DMS153 (cell line): ENCODE results near the gene TACR1.
"Not testable (repeated sequence)": the region's sequence is repeated elsewhere in the genome, so short reads cannot be mapped to it uniquely, and the experiment has no call there.

Experiments
- DNase-seq: peaks from one replicate; lab custom pipeline; 2025; lab: John Stamatoyannopoulos, UW

Gene TACR1

DNA sequence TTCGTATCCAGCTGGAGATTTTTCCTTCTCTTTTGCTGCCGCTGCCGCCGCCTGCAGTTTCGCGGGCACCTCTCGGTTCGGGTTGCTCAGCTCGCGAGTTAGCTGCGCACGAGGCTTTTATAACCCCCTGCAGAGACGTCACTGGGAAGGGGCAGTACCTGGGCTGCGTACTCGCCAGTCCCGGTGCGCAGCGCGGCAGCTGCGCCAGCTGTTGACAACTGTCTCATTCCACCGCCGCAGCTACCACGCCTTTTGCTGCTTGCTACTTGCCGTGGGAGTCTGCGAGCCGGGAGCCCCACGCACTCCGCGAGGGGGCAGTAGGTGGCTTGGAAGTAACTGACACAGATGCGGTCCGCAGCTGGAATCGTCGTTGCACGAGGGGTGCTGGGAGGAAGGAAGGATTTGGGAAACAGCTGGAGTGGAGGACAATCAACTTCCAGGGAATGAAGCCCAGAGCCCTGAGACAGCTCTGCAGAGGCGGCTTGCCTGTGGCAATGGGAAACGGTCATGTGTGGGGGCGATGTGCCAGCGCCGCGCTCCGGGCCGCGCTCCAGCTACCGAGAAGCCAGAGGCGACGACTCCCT lies at the start of gene TACR1:
Gene TACR1 (minus strand): TSS at position 93 of the 584 bp plus-strand sequence. CDS start 586 bp downstream, outside the sequence.
- peak; percentile 15 for DNase-seq

GRCh38 chr2:75248581-75248980 lies 49.3 kb upstream of the TACR1 start:
- not testable (repeated sequence) for DNase-seq

DNA sequence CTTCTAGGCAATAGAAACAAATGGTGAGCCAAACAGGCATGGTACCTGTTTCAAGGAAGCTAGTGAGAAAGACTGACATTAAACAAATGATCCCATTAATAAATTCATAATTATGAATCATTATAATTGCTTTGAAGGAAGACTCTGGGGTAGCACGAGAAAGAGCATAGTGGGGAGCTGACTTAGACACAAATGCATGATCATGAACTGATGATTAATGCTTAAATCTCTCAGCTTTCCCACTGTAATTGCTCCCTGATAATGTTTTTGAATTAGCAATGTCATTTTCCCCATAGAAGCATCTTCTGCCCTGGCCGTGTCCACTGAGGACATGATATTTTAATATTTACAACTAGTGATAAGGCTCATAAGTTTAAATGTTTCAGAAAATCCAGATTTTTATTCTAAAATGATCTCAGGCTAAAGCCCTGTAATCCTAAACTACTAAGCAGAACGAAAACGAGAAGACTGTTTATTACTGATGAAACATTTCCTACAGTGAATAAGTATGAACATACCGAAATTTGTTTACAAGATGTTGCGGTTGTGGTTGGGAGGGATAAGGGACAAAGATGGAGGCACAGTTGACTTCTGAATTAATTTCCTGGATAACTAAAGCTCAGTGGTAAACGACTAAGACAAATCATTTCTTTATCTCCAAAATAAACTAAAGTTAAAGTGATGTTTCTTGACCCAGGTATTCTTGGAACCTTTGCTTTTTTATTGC lies 47.3 kb upstream of the TACR1 start:
- no peak for DNase-seq

DNA sequence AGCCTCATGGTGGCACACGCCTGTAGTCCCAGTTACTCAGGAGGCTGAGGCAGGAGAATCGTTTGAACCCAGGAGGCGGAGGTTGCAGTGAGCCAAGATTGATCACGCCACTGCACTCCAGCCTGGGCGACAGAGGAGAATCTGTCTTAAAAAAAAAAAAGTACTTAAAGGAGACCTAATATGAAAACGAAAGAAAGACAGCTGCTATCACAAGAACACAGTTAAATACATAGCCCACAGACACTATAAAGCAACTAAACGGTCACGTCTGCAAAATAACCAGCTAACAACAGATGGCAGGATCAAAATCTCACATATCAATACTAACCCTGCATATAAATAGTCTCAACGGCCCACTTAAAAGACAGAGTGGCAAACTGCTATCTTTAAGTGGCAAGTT lies 43.9 kb upstream of the TACR1 start:
- no peak for DNase-seq

- no peak for DNase-seq
Observed at GRCh38 chr2:75241696-75242095, 42.4 kb upstream of the TACR1 start.

DNA sequence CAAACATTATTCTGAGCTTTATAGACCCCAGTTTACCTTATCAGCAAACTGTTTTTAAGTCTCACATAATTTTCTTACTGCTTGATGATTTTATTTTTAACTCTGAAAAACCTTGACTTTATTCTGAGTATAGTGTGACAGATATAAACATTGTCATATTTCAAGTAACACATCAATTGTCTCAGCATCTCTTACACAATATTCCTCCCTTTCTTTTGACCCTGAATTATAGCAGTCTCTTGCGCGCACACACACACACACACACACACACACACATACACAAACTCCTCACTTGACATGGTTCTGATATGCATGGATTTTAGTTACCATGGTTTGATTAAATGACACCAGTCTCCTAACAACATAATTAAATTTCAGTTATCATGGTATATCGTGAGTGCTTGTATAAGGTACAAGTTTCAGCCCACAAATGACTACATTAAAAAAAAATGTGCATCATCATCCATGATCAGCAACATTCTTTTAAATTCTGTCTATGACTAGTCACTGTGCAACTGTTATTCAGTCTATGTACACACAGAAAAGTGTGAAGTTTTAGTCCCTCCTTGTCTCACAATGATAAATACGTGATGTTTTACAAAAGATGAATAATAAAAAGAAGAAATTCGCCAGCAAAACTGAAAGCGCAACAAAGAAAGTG lies 39.5 kb upstream of the TACR1 start:
- DNase-seq: no peak

- no peak for DNase-seq
Observed at GRCh38 chr2:75237296-75237695, 38.0 kb upstream of the TACR1 start.

DNA sequence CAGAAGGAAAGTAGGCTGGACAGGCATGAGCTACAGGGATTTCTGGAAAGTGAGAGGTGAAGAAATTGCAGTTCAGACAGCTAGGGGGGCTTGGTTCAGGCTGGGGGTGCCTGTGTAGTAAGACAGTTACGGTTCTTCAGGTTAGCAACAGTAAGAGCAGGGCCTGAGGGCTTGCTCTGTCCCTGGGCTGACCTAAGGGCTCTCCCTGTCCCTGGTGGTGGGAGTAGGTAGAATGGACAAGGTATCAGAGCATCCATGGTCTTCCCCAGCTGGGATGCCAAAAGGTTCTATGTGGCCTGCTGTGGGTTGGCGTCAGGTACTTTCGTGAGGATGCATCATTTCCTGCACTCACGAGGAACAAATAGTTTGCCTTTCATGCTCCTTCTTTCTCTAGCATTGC lies 34.6 kb upstream of the TACR1 start:
- DNase-seq: no peak

DNA sequence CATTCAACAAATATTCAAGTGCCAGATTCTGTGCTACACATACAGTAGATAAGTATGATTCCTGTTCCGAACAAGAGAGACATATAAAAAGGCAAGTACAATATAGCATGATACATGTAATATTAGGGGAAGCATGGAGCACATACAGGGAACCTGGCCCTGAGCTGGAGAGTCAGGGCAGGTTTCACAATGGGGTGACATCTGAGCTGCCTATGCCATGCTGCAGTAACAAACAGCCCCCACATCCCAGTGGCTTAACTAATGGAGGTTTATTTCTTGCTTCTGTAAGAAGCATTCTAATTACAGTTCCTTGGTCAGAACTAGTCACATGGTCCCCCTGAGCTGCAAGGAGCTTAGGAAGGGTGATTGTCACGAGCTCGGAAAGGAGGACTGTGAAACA lies 27.3 kb upstream of the TACR1 start:
- DNase-seq: no peak

- no peak for DNase-seq
Observed at GRCh38 chr2:75226099-75226498, 26.8 kb upstream of the TACR1 start.

- DNase-seq: peak; percentile 16
Observed at GRCh38 chr2:75224636-75225094, 25.3 kb upstream of the TACR1 start.

DNA sequence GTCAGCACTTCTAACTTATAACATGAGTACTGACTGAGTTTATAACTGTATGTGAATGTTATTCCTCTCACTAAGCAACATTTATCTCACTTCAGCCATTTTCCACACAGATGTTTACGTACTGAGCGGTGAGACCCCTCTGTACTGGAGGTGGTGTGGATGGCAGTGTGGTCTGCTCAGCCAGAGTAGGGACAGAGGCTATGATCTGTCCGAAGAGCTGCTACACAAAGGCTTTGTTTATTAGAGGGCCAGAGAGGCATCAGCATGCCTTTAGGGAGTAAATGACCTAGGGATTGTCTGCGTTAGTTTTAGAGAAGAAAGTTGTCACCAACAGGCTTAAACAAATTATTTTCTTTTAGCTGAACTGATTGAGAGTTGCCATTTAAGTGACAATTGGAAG lies 23.2 kb upstream of the TACR1 start:
- no peak for DNase-seq

- no peak for DNase-seq
Observed at GRCh38 chr2:75221862-75222261, 22.5 kb upstream of the TACR1 start.

GRCh38 chr2:75219213-75219612 lies 19.9 kb upstream of the TACR1 start:
- not testable (repeated sequence) for DNase-seq

DNA sequence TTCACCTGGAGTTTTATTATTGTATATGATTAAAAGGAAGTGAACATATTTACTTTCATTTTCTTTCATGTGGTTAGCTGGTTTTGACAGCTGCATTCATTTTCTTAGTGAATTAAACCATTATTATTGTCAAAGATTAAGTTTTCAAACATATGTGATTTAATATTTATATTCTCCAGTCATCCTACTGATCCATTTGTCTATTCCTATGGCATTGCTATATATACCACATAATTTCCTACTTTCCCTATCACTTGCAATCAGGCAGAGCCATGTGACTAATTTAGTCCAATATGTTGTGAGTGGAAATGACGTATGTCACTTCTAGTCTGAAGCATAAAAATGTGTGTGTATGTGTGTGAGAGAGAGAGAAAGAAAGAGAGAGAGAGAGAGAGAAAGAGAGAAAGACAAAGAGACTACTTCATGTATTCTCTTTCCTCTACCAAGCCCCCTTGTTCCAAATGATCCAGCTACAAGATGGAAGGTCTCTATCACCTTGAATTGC lies 12.0 kb upstream of the TACR1 start:
- DNase-seq: no peak

DNA sequence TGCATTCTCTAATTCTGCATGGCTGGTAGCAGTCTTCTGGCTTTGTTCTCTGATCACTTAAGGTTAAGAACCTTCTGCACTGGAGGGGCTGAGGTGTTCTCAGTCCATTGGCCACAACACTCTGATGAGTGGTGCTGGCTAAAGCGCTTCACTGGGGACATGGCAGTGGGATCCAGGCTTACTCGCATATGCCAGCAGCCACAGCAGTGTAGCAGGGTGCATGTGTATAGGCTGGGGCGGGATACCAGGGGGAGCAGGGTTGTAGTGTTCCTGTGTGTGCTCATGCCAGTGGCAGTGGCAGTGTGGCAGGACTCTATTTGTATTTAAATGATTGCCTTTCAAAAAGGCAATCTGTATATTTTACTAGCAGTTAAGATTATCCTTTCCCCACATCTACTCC lies 11.1 kb upstream of the TACR1 start:
- DNase-seq: no peak

DNA sequence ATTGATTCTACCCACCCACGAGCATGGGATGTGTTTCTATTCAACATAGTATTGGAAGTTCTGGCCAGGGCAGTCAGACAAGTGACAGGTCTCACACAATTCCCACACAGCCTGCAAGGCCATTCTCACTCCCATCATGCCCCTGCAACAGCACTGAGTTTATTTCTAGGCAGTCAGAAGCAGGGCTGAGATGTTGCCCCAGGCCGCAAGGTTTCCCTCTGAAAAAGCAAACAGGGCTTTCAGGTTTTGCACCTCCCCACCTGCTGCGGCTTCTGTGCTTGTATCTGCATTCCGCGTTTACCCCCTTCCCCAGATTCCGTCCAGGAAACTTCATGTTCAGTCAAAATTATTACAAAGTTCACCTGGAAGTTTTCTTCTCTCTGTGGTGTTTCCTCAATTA lies 9.4 kb upstream of the TACR1 start:
- no peak for DNase-seq

GRCh38 chr2:75204833-75205232 lies 5.5 kb upstream of the TACR1 start:
- no peak for DNase-seq

GRCh38 chr2:75202359-75202758 lies 3.0 kb upstream of the TACR1 start:
- DNase-seq: no peak

DNA sequence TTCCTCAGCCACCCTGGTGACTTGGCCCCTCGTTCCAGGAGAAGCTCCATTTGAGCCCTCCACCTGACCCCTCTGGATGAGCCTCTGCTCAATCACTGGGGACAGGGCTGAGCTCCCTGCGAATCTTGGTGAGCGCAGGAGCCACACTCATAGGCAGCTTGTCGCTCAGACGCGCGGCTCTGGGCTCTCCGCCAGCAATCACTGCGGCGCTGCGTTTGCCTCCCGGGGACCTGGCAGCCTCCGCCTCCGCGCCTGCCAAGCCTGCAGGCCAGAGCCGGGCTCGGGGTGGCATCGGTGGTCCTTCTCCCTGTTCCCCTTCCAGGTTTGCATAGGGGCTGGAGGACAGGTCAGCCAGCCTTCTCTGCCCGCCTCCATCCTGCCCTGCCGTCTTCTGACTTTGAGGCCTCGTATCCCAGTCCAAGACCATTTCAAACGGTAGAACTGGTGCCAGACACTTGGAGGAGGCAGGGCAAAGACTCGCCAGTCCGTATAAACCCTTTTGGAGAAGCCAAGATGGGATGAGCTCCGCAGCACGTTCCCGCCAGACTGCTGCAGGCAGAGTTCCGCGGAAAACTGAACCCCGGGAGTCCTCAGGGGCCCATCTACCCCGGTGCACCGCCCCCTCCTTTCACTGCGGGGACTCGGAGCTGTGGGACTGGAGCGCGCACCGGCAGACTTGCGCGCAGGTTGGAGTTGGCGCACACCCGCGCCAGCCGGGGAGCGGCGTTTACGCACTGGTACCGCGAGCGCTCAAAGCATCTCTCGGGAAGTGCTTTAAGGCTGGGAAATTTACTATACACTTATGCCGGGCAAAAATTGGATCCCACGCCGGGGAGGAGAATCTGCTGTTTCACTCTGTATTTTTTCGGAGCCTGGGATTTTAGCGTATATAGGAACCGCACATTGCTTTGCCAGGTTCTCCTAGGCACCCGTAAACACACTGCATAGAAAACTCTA lies 1.1 kb upstream of the TACR1 start:
- peak; percentile 42 for DNase-seq

GRCh38 chr2:75195076-75195691 lies 4.1 kb downstream of the TACR1 start:
- no peak for DNase-seq
